ENCODE results near the gene MPEG1. TPM values are rescaled to one million over a fixed set of nuclear protein-coding genes. Genes with fewer than 3 reads are reported as not detected.

Gene MPEG1
- total RNA-seq, 1 donor from 2014 or later, result not detected

DNA sequence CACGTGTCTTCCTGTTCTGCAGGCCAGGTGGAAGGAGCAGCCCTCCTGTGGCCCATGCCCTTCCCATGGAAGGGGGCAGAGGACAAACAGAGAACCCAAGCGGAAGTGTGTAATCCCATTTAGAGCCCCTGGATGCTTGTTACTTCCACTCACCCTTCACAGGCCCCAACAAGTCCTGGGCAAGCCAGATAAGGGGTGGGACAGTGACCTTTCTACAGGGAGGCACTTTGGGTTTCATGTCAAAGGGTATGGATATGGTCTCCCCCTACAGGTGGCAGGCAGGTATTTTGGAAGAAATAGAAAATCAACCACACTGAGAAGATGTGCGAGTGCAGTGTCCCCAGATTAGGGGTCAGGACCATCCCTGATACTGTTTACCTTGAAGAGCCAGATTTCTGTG is 11.4 kb downstream of the MPEG1 start:
- no peaks in the 10 kb centered on the region for H3K9me3 Mint-ChIP-seq (ENCODE audit: low read depth)
- no peak overlapping the region for H3K27ac Mint-ChIP-seq (ENCODE audit: unreplicated experiment)
- peaks cover 35% of the 10 kb centered on the region for H3K4me1 Mint-ChIP-seq (ENCODE audit: low read depth)
- H3K4me3 Mint-ChIP-seq (ENCODE audit: unreplicated experiment), result no peak overlapping the region
- H3K36me3 Mint-ChIP-seq (ENCODE audit: low read depth), result peaks cover 6% of the 10 kb centered on the region
- DNase-seq (ENCODE audit: low spot score), result no peak
- peaks cover 3% of the 10 kb centered on the region for H3K27me3 Mint-ChIP-seq (ENCODE audit: low read depth)
- TF ChIP-seq, protein P1, sequence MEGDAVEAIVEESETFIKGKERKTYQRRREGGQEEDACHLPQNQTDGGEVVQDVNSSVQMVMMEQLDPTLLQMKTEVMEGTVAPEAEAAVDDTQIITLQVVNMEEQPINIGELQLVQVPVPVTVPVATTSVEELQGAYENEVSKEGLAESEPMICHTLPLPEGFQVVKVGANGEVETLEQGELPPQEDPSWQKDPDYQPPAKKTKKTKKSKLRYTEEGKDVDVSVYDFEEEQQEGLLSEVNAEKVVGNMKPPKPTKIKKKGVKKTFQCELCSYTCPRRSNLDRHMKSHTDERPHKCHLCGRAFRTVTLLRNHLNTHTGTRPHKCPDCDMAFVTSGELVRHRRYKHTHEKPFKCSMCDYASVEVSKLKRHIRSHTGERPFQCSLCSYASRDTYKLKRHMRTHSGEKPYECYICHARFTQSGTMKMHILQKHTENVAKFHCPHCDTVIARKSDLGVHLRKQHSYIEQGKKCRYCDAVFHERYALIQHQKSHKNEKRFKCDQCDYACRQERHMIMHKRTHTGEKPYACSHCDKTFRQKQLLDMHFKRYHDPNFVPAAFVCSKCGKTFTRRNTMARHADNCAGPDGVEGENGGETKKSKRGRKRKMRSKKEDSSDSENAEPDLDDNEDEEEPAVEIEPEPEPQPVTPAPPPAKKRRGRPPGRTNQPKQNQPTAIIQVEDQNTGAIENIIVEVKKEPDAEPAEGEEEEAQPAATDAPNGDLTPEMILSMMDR (IDR thresholded peaks at IDR 0.05), result peak; percentile 20

DNA sequence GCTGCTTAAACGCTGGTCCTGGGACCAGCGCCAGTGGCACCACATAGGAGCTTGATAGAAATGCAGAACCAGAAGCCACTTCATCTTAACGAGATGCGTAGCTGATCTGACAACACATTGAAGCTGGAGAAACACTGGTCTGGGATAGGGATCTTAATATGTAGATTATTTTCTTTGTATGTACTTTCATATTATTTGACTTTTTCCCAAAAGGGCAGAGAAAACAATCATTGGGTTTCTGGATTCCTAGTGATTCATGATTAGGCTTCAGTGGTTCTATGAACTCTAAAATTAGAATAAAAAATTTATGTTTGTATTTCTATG is 12.3 kb downstream of the MPEG1 start:
- TF ChIP-seq, protein P1 (IDR thresholded peaks at IDR 0.05), result no peak
- DNase-seq (ENCODE audit: low spot score), result no peak
- H3K27me3 Mint-ChIP-seq (ENCODE audit: low read depth), result peaks cover 3% of the 10 kb centered on the region
- H3K4me1 Mint-ChIP-seq (ENCODE audit: low read depth), result peaks cover 41% of the 10 kb centered on the region
- H3K27ac Mint-ChIP-seq (ENCODE audit: unreplicated experiment), result peak overlapping the region; percentile 74
- H3K4me3 Mint-ChIP-seq (ENCODE audit: unreplicated experiment), result no peak overlapping the region
- peaks cover 6% of the 10 kb centered on the region for H3K36me3 Mint-ChIP-seq (ENCODE audit: low read depth)
- H3K9me3 Mint-ChIP-seq (ENCODE audit: low read depth), result no peaks in the 10 kb centered on the region

DNA sequence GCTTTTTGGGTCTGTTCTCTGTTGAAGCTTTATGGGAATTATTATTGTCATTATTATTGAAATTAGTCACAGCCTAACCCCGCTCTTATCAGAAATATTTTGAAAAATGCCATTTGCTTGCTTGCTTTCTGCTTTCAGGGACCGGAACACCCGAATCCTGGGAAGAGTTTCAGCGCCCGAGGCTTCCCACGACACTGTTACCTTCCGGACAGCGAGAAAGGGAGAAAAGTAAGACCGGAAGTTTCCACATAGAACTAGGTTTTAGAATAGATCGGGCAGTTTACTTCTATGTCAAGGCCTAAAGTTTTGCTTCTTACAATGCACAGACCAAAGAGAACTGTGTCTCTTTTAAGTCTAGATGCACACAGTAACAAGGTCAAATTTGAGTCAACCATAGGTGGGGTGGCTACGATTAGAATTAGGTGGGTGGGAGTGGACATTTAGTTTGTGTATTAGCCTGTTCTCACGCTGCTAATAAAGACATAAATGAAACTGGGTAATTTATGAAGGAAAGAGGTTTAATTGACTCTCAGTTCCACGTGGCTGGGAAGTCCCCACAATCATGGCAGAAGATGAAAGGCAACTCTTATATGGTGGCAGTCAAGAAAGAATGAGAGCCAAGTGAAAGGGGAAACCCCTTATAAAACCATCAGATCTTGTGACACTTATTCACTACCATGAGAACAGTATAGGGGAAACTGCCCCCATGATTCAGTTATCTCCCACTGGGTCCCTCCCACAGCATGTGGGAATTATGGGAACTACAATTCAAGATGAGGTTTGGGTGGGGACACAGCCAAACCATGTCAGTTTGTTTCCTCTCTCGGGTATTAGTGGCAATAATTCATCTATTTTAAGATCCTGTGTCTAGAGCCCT is 12.9 kb downstream of the MPEG1 start:
- Mint-ChIP-seq H3K36me3 (ENCODE audit: low read depth) (peaks cover 7% of the 10 kb centered on the region), H3K27ac (ENCODE audit: unreplicated experiment) (peak overlapping the region; percentile 74), H3K4me3 (ENCODE audit: unreplicated experiment) (no peak overlapping the region), H3K9me3 (ENCODE audit: low read depth) (no peaks in the 10 kb centered on the region), H3K4me1 (ENCODE audit: low read depth) (peaks cover 41% of the 10 kb centered on the region), H3K27me3 (ENCODE audit: low read depth) (peaks cover 3% of the 10 kb centered on the region)
- DNase-seq (ENCODE audit: low spot score), result no peak
- TF ChIP-seq, protein P1 (IDR thresholded peaks at IDR 0.05), result no peak

DNA sequence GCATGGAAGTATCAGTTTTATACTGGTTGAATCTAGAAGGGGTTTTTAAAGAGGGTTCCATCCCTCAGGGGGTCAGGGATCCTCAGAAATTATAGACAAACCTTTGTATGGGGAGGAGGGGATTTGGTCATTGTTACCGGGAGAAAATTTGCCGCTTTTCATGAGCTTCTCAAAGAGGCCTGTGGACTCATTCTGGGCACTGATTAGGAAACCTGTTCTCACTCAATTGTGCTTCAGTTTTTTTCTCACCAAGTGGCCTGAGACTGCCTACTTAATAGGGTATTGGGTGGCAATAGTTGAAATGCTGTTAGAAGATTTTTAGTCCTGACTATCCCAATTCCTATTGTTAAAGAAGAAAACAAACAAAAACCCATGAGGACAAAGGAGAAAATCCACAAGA is 14.0 kb downstream of the MPEG1 start:
- Mint-ChIP-seq H3K4me1 (ENCODE audit: low read depth) (peaks cover 39% of the 10 kb centered on the region), H3K9me3 (ENCODE audit: low read depth) (no peaks in the 10 kb centered on the region), H3K4me3 (ENCODE audit: unreplicated experiment) (no peak overlapping the region), H3K36me3 (ENCODE audit: low read depth) (peaks cover 9% of the 10 kb centered on the region), H3K27me3 (ENCODE audit: low read depth) (peaks cover 3% of the 10 kb centered on the region), H3K27ac (ENCODE audit: unreplicated experiment) (no peak overlapping the region)
- TF ChIP-seq, protein P1 (IDR thresholded peaks at IDR 0.05), result no peak
- DNase-seq (ENCODE audit: low spot score), result no peak

DNA sequence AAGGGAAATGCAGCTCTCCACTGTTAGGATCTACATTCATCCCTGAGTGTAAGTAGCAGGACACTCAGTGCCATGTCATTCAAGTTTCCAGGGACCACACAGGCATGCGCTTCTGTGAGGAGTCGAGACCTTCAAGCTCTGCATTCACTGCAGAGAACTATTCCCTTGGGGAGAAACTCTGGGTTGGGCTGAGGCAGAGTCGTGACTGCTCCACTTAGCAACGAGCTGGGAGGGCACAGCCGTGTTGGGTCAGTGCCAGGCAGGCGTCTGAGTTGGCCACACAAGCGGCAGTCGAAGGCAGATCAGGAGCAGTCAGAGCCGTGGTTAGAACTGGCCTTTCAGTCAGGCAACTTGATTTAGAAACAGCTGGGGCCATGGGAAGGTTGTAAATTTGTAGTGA is 14.7 kb downstream of the MPEG1 start:
- no peak overlapping the region for H3K27ac Mint-ChIP-seq (ENCODE audit: unreplicated experiment)

More for the DNA sequence above, 14.7 kb downstream of the MPEG1 start:
- H3K36me3 Mint-ChIP-seq (ENCODE audit: low read depth), result peaks cover 10% of the 10 kb centered on the region
- DNase-seq (ENCODE audit: low spot score), result no peak
- H3K4me1 Mint-ChIP-seq (ENCODE audit: low read depth), result peaks cover 39% of the 10 kb centered on the region
- H3K4me3 Mint-ChIP-seq (ENCODE audit: unreplicated experiment), result no peak overlapping the region
- H3K27me3 Mint-ChIP-seq (ENCODE audit: low read depth), result peaks cover 4% of the 10 kb centered on the region
- TF ChIP-seq, protein P1 (IDR thresholded peaks at IDR 0.05), result no peak
- H3K9me3 Mint-ChIP-seq (ENCODE audit: low read depth), result no peaks in the 10 kb centered on the region

Data from chondrocyte (in vitro differentiated cells).